ACHN (cell line): Measurements from ENCODE around the gene CLEC3B.

ENCODE experiments used
- DNase-seq: peaks from one replicate; pipeline ENCODE4 v3.0.0-alpha.2; 2015
- in situ Hi-C: cut with HindIII; loops from 2 replicates; pipeline ENCODE4 v1.10.0; 2017; ENCODE audit warnings: low sequenced_read_pairs, low pct_ligation_motif_present, low pct_unique_long_range_greater_than_20kb

CLEC3B gene

DNA sequence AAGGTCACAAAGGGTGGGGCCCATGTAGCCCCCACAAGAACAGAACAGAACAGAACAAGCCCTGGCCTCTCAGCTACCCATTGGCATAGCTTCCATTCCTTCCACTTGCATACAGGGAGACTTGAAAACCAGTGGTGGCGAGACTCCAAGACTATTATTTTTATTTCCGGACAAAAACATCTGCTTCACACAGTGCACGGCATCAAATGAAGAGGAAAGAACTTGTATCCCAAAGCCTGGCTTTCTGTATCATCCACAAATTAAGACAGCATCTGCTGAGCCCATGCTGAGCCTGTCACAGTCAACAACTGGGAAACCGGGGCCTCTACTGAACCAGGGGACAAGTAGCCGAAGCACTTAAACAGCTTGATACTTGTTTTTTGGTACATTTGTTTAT, 56.0 kb downstream of the CLEC3B start:
- DNase-seq, result no peak
- in situ Hi-C loops, result no loop called here

DNA sequence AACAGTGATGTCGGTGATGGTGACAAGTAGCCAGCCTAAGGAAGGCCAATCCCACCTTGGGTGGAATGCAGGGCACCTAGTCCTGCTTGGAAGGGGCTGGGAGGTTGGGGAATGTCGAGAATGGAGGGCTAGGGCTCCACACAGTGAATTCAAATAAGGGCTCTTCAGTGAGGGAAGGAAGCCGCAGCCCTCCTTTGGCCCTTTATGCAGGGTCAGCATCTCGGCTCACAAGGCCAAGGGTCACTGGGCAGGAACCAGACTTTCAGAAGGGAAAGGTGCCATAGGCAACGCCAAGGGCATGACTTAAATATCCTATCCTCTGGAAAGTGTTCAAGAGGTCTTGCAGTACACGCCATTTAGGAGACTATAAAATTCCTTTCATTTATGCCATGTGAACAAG, 56.9 kb downstream of the CLEC3B start:
- DNase-seq, result no peak
- in situ Hi-C loops, result no loop called here

DNA sequence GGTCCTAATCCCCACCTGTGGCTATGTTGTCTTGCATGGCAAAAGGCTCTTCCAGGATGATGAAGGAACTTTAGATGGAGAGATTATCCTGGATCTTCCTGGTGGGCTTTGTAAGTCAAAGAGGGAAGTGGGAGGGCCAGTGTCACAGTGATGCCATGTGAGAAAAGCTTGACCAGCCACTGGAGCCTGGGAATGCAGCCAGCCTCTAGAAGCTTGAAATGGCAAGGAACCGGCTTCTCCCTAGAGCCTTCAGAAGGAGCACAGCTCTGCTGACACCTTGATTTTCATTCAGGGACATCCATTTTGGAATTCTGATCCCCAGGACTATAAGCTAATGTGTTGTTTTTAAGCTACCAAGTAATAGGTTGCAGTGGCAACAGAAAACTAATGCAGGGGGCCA, 58.3 kb downstream of the CLEC3B start:
- DNase-seq, result no peak
- in situ Hi-C loops, result no loop called here

DNA sequence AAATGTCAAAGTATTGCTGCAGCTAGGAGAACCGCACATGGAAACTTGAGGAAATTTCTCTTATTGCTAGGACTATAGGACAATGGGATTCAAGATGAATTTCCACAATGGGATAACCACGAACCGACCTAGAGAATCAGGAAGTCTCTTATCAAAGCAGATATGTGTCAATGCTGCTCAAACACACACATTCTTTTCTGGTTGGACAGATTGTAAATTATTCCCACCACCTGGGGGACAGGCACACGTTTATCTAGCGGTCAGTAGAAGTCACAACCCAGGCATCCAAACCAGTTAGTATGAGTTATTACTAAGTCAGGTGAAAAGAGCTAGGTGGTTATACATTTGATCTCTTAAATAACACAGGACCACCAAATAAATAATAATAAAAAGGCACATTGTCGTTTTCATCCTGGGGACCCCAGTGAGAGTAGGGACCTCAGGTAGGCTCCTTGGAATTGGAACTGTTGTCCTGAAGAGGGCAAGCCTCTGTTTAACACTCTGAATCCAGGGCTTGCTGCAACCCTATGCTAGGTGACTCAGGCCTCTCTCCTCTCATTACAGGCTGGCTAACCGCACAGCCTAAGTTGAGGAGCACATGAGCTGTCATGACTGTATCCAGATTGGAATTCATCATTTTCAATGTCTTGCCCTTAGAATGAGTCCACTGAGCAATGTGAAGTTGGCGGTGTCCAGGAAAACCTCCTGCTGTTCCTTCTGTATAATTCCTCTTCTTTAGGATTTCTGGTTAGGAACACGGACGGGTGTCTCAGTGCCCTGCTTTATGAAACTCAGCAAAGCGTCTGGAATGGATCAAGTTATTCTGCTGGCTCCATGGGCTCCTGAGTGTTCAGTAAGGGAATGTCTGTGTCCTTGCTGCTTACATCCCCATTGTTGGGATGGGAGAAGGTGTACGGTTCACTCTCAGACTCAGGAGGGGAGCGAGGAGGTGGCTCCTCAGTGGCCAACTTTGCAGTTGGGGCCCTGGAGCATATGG, 59.0 kb downstream of the CLEC3B start:
- in situ Hi-C loops, result no loop called here
- DNase-seq, result peak; percentile 3
